T-helper 1 cell (primary cell): ENCODE results near the gene CTH.
"Not testable (repeated sequence)": the region's sequence is repeated elsewhere in the genome, so short reads cannot be mapped to it uniquely, and the experiment has no call there.

ENCODE experiments used
- DNase-seq, 5 donors: peaks; one replicate each; pipeline ENCODE4 v3.0.0-alpha.2; 2012 to 2020

Gene CTH

DNA sequence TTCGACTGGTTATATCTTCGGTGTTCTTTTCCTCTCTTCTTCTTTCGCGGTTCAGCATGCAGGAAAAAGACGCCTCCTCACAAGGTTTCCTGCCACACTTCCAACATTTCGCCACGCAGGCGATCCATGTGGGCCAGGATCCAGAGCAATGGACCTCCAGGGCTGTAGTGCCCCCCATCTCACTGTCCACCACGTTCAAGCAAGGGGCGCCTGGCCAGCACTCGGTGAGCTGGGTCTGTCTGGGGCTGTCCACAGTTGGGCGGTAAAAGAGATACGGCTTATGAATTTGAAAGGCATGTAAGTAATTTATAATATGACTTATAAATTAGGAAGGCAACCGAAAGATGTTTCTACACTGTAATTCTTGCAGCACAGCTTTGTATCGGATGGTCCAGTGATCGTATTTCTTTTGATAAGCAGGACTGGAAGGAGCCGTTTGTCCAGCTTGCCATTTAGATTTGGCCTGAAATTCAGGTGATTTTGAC, 334 bp downstream of the CTH start:
- no peak for DNase-seq

DNA sequence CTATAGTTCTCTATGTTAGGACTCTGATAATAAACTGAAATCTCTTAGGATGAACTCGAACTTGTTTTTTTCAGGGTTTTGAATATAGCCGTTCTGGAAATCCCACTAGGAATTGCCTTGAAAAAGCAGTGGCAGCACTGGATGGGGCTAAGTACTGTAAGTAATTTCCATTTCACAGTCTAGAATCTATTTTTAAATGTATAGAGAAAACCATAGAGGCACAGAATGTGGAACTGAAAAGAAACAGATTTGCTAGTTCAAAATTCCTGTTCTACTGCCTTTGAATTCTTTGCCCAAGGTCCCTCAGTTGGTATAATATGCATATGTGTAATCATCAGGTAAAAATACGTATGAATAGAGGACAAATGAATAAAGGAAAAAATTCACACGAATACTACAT, 4.8 kb downstream of the CTH start:
- DNase-seq = no peak

DNA sequence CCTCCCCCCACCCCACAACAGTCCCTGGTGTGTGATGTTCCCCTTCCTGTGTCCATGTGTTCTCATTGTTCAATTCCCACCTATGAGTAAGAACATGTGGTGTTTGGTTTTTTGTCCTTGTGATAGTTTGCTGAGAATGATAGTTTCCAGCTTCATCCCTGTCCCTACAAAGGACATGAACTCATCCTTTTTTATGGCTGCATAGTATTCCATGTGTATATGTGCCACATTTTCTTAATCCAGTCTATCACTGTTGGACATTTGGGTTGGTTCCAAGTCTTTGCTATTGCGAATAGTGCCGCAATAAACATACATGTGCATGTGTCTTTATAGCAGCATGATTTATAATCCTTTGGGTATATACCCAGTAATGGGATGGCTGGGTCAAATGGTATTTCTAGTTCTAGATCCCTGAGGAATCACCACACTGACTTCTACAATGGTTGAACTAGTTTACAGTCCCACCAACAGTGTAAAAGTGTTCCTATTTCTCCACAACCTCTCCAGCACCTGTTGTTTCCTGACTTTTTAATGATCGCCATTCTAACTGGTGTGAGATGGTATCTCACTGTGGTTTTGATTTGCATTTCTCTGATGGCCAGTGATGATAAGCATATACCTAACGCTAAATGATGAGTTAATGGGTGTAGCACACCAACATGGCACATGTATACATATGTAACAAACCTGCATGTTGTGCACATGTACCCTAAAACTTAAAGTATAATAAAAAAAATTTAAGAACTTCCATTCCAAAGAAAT, 8.1 kb downstream of the CTH start:
- not testable (repeated sequence) for DNase-seq

DNA sequence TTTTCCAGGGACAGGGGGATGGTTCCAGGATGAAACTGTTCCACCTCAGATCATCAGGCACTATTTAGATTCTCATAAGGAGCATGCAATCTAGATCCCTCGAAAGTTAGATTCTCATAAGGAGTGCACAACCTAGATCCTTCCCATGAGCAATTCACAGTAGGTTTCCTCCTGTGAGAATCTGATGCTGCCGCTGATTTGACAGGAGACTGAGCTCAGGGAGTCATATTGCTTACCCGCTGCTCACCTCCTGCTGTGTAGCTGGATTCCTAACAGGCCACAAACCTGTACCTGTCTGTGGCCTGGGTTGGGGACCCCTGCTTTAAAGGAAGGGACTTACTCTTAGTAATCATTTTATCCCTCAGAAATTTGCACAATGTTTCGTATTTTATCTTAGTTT, 9.3 kb downstream of the CTH start:
- DNase-seq = no peak

DNA sequence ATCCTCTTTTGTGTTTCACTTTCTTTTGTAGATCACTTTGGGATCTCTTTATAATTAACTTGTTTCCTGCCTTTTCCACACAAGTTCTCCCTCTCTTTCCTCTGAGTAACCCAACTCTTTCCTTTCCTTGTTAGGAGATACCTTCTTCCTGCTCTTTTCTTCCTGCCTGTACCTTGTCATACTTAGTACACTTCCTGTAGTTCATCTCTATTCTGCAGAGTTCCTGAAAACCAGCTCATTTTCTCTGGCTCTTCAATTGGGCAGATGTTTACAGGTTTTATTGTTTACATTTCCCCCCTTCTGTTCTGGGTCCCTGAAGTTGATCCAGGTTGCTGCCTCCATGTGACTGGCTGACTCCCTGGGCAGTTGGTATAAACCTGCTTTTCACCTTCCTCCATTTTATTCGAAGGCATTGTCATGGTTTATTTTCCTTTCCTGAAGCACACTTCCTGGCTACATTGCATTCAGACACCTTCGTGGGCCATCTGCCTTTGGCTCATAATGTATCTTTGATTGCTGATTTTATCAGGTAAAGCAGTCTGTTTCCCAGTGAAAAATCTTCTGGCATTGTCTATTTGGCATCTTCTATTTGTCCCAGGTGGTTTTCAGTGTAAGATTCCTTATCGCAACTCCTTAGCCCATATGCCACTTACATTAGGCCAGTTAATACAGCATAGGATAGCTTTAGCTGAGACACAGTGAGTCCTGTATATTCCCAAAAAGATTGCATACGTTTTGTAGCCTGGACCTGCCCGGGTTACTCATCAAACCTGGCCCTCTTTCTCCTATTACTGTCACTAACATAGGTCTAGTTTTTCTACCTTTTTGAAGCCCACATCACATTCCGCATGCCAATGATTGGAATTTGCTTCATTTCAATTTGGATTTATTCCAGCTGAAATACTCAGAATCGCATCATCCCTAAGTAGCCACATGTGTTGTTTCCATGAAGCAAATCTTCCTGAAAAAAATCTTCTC, 15.4 kb downstream of the CTH start:
- DNase-seq = no peak

DNA sequence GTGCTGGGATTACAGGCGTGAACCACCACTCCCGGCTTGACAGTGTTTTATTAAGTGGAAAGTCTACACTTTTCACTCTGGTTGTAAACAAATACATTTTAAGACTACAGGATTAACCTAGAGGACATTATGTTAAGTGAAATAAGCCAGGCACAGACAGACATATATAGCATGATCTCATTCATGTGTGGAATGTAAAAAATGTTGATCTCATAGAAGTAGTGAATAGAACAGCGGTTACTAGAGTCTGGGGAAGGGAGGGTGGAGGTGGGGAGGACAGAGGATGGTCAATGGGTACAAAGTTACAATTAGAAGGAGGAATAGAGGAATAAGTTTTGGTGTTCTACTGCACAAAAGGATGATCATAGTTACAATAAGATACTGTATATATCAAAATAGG, 16.9 kb downstream of the CTH start:
- DNase-seq = no peak

DNA sequence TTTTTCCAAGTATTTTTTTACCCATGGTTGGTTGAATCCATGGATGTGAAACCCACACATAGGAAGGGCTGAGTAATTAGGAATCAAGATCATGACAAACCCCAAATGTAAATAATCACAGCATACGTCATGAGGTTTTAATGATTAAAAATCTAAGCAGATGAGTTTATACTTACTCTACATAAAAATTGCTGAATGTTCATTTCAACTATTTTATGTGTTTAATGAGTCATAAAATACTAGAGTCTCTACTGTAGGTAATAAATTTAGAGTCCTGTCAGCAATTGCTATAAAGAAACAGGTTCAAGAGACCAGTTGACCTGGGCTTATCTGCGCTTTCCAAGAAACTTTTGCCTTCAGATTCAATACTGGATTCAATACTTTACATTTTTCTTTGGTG, 18.2 kb downstream of the CTH start:
- no peak for DNase-seq

DNA sequence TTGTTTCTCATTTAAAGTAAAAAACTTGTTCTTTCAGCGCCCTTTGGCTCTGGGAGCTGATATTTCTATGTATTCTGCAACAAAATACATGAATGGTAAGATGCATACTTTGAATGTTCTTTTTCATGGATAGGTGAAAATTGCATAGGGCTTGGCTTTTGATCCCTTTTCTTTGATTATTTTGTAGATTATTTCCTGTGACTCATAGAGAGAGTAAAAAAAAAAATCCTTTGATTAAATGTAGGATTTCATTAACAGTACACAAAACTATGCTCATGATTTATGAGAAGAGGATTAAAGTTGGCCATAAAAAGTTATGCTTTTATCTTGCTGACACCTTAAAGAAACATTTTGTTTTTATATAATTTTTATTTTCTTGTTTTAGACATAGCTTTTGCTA, 18.7 kb downstream of the CTH start:
- DNase-seq = no peak

DNA sequence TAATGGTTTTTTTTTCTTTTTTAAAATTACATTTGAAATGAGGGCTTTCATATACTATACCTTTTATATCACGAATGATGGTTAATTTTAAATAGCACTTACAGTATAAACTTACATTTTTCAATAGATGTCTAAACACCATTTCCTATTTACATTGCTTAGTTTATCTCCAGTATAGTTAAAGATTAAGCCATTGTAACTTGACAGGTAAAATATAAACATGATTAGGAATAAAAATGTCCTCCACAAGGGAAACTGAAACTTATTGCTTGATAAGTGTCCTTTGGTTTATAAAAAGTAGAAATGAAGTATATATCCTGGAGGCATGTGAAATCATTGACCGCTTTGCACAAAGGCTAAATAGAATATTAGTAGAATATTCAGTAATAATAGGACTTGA, 20.2 kb downstream of the CTH start:
- DNase-seq = no peak

DNA sequence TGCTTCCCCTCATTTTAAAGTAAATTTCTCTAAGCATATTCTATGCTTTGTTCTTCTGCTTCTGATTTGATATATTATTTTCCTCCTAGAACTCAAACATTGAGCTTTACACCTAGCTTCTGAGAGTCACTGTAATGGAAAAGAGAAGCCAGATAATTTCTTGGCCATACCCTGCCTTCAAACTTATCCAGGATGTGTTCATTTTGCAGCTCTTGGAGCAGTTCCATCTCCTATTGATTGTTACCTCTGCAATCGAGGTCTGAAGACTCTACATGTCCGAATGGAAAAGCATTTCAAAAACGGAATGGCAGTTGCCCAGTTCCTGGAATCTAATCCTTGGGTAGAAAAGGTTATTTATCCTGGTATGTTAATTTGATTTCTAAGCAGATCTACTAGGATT, 20.8 kb downstream of the CTH start:
- DNase-seq = no peak

DNA sequence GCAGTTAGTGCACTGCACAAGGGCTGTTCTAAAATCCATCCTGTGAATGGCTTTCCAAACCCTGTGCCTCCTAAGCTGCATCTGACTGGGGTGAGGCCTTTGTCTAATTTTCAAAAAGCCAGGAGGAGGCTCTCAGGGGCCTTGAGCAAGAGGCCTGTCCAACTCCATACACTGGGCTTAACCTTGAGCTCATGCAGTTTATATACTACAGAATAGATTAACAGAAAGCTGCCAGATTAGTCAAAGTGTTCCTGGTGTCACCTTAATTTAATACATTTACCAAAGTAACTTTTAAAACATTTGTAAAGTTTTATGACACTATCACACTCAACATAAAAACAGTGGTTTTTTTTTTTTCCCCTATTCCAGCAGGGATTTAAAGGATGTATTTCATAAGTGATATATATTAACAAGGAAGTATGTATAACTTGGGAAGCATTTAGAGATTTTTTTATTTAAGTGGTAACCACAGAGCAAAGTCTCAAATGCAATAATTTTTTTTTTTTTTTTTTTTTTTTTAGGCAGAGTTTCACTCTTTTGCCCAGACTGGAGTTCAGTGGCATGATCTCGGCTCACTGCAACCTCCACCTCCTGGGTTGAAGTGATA, 23.3 kb downstream of the CTH start:
- no peak for DNase-seq

DNA sequence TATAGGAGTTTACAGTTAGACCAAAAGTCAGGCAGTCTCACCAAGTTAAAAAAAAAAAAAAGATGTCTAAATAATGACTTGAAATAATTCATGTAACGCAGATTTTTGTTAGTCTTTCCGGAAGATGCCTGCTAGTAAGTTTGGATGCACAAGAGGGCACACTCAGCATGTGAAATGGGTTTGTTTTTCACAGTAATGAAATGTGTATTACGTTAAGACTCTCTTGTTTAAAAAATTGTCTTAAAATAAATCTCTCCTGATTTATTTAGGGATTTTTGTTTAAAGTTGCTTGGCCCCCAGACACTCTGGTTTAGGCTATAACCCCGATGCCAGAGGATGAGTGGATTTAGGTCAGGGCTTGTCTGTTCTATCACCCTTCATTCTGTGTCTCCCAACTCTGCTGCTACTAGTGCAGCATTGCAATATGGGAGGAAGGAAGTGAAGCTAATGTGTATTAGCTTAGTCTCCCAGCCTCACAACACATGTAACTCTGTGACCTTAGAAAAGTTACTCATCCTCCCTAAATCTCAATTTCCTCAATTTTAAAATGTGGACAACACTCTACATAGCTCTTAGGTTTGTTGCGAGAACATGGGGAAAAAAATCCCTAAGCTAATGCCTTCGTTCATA, 25.7 kb downstream of the CTH start:
- no peak for DNase-seq

DNA sequence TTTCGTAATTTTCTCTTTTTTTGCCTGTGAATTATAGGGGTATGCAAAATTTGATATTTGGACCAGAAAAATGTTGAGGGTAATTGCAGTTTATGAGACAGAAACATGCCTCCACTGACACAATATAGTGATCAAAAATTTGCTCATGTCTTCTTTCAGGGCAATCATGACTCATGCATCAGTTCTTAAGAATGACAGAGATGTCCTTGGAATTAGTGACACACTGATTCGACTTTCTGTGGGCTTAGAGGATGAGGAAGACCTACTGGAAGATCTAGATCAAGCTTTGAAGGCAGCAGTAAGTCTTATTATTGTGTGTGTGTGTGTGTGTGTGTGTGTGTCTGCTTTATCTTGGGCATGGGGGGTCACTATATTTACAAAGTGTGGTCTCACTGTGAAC, 27.5 kb downstream of the CTH start:
- DNase-seq = no peak

DNA sequence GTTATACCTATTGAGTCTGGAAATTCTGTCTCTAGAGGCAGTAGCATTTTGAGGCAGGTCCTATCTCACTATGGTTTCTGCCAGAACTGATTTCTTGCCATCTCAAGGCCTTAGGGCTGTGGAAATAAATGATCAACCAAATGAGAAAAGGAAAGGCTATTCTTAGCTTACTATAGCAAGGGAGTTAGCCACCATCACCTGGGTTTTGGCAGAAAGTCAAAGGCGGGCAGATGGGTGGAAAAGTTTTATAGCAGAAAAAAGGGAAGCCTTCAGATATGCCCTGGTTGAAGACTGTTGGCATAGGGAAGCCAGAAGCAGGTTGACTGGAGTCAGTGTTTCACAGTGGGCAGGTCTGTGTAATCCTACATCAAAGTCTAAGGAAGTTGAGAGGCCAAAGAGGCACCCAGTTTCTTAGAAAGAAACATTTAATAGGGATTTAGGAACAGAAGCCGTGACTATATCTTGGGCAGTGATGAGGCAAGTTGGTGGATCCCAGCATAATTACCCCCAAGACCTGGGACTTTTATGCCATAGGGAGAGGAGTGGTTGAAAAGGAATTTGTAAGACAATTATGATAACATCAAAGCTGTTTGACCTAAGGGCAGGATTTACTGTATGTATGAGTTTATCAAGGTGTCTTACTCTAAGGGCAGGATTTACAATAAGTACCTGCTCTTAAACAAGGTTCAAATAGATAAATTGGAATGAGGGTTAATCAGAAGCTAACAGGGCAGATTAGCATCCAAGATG, 29.7 kb downstream of the CTH start:
- DNase-seq = no peak

DNA sequence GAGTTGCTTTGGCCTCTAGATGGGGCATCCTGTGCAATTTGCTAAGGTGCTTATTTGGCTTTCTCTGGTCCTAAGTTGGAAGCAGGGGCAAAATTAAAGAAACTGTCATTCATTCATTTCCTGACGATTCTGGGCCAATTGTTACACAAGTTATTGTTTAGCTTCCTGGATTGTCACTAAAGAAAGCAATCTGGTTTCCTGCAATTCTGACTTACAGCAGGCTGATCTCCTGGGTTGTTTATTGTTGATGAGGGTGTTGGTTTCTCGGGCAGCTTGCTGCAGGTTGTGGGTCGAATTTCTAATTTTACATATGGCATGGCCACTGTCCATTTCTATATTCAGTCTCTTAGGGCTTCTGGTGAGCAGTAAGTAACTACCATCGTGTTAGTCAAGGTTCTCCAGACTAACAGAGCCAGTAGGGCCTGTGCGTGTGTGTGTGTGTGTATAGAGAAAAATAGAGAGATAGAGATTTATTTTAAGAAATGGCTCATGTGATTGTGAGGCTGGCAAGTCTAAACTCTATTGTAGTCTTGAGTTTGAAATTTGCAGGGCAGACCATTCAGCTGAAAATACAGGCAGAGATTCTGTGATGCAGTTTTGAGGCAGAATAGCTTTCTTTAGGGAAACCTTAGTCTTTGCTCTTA, 30.4 kb downstream of the CTH start:
- DNase-seq = no peak

DNA sequence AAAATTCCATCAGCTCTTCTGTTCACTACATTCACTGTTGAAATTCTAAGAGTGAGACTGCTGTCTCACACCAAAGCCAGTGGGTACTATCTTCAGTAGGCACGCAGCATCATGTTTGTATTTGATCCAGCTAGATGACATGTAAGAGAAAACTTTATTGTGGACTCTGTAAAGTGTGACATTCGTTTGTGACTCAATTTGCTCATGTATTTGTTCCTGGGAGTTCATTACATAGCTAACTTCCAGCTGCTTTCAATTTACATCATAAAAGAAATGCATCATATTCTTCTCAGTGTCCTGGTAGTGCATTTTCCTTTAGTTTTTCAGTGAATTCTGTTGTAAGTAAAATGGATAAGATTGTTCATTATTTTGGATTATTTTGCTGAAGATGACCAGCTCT, 31.4 kb downstream of the CTH start:
- DNase-seq = no peak

DNA sequence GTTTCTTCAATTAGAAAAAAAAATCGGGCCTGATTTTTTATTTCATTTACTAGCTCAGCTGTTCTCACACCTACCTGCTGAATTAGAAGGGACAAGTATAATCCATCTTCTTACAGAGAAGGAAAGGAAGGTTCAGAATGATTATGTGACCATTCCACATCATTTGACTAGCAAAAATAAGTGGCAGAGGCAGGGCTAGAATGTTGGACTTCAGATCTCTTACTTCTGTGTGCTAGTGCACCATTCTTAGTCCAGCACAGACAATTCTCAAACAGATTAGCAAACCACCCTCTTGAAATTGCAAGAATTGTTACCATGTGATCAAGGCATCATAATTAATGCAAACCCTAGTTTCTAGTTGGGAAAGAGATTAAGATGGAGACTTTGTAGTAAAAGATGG, 32.7 kb downstream of the CTH start:
- DNase-seq = no peak

DNA sequence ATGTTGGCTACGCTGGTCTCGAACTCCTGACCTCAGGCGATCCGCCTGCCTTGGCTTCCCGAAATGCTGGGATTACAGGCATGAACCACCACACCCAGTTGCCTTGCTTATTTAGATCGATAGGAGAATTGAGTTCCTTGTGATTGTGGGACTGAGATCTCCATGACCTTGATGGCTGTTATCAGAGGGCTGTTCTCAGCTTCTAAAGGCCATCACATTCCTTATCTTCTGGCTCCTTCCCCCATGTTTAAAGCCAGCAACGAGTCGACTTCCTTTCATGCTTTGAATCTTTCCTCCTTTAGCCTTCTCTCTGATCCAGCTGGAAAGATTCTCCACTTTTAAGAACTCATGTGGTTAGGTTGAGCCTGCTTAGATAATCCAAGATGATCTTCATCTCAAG, 38.0 kb downstream of the CTH start:
- no peak for DNase-seq

DNA sequence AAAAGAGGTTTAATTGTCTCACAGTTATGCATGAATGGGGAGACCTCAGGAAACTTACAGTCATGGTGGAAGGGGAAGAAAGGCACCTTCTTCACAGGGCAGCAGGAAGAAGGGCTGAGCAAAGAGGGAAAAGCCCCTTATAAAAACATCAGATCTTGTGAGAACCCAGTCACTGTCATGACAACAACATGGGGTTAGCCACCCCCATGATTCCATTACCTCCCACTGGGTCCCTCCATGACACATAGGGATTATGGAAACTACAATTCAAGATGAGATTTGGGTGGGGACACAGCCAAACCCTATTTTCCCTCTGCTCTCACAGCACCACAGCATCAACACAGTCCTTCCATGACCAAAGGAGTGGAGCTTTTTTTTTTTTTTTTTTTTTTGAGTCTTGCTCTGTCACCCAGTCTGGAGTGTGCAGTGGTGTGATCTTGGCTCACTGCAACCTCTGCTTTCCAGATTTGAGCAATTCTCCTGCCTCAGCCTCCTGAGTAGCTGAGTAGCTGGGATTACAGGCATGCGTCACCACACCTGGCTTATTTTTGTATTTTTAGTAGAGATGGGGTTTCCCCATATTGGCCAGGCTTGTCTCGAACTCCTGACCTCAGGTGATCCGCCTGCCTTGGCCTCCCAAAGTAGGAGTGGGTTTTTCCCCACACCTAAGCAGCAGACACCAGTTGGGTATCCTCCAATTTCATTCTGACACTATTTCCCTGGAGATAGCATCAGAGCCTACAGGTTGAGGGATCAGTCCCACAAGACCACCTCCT, 41.3 kb downstream of the CTH start:
- DNase-seq = not testable (repeated sequence)

DNA sequence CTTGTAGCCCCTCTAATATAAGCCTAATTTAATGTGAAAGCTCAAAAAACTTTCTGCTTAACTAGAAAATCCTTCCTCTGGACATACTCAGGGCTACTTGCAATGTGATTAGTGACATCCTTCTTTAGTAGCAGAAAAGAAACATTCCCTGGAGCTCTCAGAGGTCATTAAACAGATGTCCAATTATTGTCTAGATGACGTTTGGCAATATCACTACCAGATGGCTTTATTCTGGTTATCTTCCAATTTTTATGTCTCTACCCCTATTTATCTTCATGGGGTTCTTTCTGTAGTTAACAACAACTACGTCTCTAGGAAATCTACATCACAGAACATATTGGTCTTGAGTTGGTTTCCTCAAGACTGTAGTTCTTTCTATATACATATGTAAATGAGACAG, 44.2 kb downstream of the CTH start:
- no peak for DNase-seq

DNA sequence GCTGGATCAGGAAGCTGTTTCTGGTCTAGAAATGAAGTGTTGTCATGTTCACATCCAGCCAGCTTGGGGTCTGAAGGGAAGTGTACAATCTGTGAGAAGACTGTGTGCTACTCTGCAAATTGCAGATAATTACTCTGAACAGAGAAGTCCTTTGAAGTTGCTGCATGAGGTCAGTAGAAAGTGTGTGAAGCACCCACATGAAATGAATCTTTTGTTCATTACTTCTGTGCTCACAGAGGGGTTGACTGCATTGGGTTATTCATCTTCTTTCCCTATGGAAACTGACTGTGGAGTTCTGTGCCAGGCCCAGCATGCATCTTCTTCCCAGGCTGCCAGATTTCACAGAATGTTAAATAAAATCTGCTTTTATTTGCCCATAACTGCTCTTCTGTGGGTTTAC, 47.1 kb downstream of the CTH start:
- DNase-seq = no peak
